Tibial nerve (tissue), 4 donors: ENCODE data around the gene MAP4K1. TPM values are rescaled to one million over a fixed set of nuclear protein-coding genes. Genes with fewer than 3 reads are reported as not detected.

Experiments used
- DNase-seq, 2 donors: peaks; one replicate each; pipeline ENCODE4 v3.0.0-alpha.2; 2019; ENCODE audit warnings: low spot score in 2 of 2
- H3K27ac ChIP-seq, 4 donors: fragments of 200-600 bp; sonication (generic) in 3 of 4; one replicate each; pipeline ENCODE4 v1.5.1; 2017 to 2019; ENCODE audit warnings: mild to moderate bottlenecking in 1 of 4
- H3K27me3 ChIP-seq, 2 donors: fragments of 200-600 bp; sonication (generic) in 1 of 2; one replicate each; pipeline versions ENCODE4 v1.5.1 to v1.6.0; 2017 to 2019
- H3K36me3 ChIP-seq, 3 donors: fragments of 200-600 bp; sonication (generic); one replicate each; pipeline ENCODE4 v1.5.1; 2018 to 2019
- H3K4me1 ChIP-seq, 4 donors: fragments of 200-600 bp; sonication (generic) in 3 of 4; one replicate each; pipeline ENCODE4 v1.5.1; 2017 to 2019
- H3K4me3 ChIP-seq, 4 donors: fragments of 200-600 bp; sonication (generic) in 3 of 4; one replicate each; pipeline ENCODE4 v1.5.1; 2017 to 2019; ENCODE audit warnings: mild to moderate bottlenecking in 1 of 4, moderate library complexity in 1 of 4
- H3K9me3 ChIP-seq, 4 donors: fragments of 200-600 bp; sonication (generic) in 3 of 4; one replicate each; pipeline ENCODE4 v1.5.1; 2017 to 2019
- CTCF ChIP-seq, 5 experiments: fragments of 200-600 bp in 3 of 5; fragments of 450-650 bp in 2 of 5; sonication (generic) in 3 of 5; IDR thresholded peaks; one replicate each; pipeline ENCODE4 v1.5.1; 2016 to 2019; ENCODE audit warnings: antibody characterized with exemption in 5 of 5, mild to moderate bottlenecking in 3 of 5, moderate library complexity in 2 of 5
- EP300 ChIP-seq, 2 donors: sonication (generic); formaldehyde crosslinking; IDR thresholded peaks; one replicate each; pipeline ENCODE4 v1.6.1; 2017; ENCODE audit warnings: antibody characterized with exemption in 2 of 2, mild to moderate bottlenecking in 1 of 2
- POLR2A ChIP-seq, 2 donors: fragments of 450-650 bp; IDR thresholded peaks; one replicate each; pipeline ENCODE4 v1.6.1; 2017; ENCODE audit warnings: antibody characterized with exemption in 2 of 2, mild to moderate bottlenecking in 2 of 2, moderate library complexity in 2 of 2
- WGBS, 2 donors: methylation state at CpG; one replicate each; pipeline ENCODE4 v1.1.5; 2018; 5-methylcytosine and 5-hydroxymethylcytosine counted together
- total RNA-seq, 4 donors: library from RNA; depleted of rRNA; stranded (reverse); fragments of >200 nt; gene quantifications; one replicate each; pipeline ENCODE4 v1.1.0, GENCODE V29; 2016

The MAP4K1 gene
- total RNA-seq, 4 donors from 2014 or later: 2.5 to 10.0 (median 8.8) TPM

GRCh38 chr19:38661996-38662395, 44.2 kb upstream of the MAP4K1 start:
- no peak overlapping the region for H3K4me3 ChIP-seq
- DNase-seq: no peak
- H3K27me3 ChIP-seq: no peaks in the 10 kb centered on the region
- TF ChIP-seq CTCF (IDR thresholded peaks at IDR 0.05) (no peak), EP300 (IDR thresholded peaks at IDR 0.05) (no peak), POLR2A (IDR thresholded peaks at IDR 0.05) (no peak)
- peaks cover 11 to 100% (median 88%) of the 10 kb centered on the region in 4 donors for H3K4me1 ChIP-seq
- peak overlapping the region; percentile 81 to 93 (median 87) for H3K27ac ChIP-seq
- 16 to 20% methylated on average over 1 of the region's 1 CpG for WGBS, 2 donors
- H3K9me3 ChIP-seq: no peaks in the 10 kb centered on the region
- H3K36me3 ChIP-seq: no peaks in the 10 kb centered on the region

GRCh38 chr19:38661136-38661535, 43.4 kb upstream of the MAP4K1 start:
- 50 to 55% methylated on average over 7 of the region's 7 CpGs for WGBS, 2 donors
- no peak for DNase-seq
- Histone ChIP-seq H3K4me3 (no peak overlapping the region), H3K27ac (peak overlapping the region in 3 of 4 donors; percentile 81 to 93 (median 92)), H3K27me3 (no peaks in the 10 kb centered on the region), H3K4me1 (peaks cover 12 to 100% (median 88%) of the 10 kb centered on the region in 4 donors), H3K9me3 (no peaks in the 10 kb centered on the region), H3K36me3 (no peaks in the 10 kb centered on the region)
- TF ChIP-seq CTCF (IDR thresholded peaks at IDR 0.05) (no peak), EP300 (IDR thresholded peaks at IDR 0.05) (no peak), POLR2A (IDR thresholded peaks at IDR 0.05) (no peak)

- Histone ChIP-seq H3K9me3 (no peaks in the 10 kb centered on the region), H3K27ac (peak overlapping the region in 3 of 4 donors; percentile 81 to 93 (median 92)), H3K27me3 (no peaks in the 10 kb centered on the region), H3K4me1 (peaks cover 12 to 100% (median 88%) of the 10 kb centered on the region in 4 donors), H3K4me3 (no peak overlapping the region), H3K36me3 (no peaks in the 10 kb centered on the region)
- 69 to 79% methylated on average over 9 of the region's 9 CpGs for WGBS, 2 donors
- DNase-seq: no peak
- TF ChIP-seq POLR2A (IDR thresholded peaks at IDR 0.05): no peak
- no peak for TF ChIP-seq CTCF (IDR thresholded peaks at IDR 0.05)
- TF ChIP-seq EP300 (IDR thresholded peaks at IDR 0.05): no peak
These were observed 43.0 kb upstream of the MAP4K1 start for GRCh38 chr19:38660724-38661123.

GRCh38 chr19:38658462-38659306, 40.9 kb upstream of the MAP4K1 start:
- H3K4me1 ChIP-seq: peaks cover 12 to 100% (median 89%) of the 10 kb centered on the region in 4 donors
- H3K27me3 ChIP-seq: no peaks in the 10 kb centered on the region
- peak in 1 of 2 donors; percentile 80 for TF ChIP-seq EP300 (IDR thresholded peaks at IDR 0.05)
- no peak for TF ChIP-seq POLR2A (IDR thresholded peaks at IDR 0.05)
- H3K36me3 ChIP-seq: no peaks in the 10 kb centered on the region
- DNase-seq: no peak
- WGBS, 2 donors: 29 to 32% methylated on average over 13 to 15 of the region's 15 CpGs
- H3K9me3 ChIP-seq: no peaks in the 10 kb centered on the region
- peak overlapping the region; percentile 73 to 93 (median 86) for H3K27ac ChIP-seq
- no peak overlapping the region for H3K4me3 ChIP-seq

GRCh38 chr19:38657633-38658222, 40.0 kb upstream of the MAP4K1 start:
- 40 to 44% methylated on average over 8 of the region's 8 CpGs for WGBS, 2 donors
- Histone ChIP-seq H3K9me3 (no peaks in the 10 kb centered on the region), H3K4me1 (peaks cover 12 to 100% (median 89%) of the 10 kb centered on the region in 4 donors)

More at GRCh38 chr19:38657633-38658222, 40.0 kb upstream of the MAP4K1 start:
- H3K4me3 ChIP-seq: no peak overlapping the region
- H3K27me3 ChIP-seq: no peaks in the 10 kb centered on the region
- DNase-seq: no peak
- peak overlapping the region; percentile 73 to 93 (median 86) for H3K27ac ChIP-seq
- H3K36me3 ChIP-seq: no peaks in the 10 kb centered on the region
- peak in 1 of 2 donors; percentile 17 for TF ChIP-seq EP300 (IDR thresholded peaks at IDR 0.05)
- TF ChIP-seq POLR2A (IDR thresholded peaks at IDR 0.05): no peak
- no peak for TF ChIP-seq CTCF (IDR thresholded peaks at IDR 0.05)
